ENCODE data around the gene WBP1.

WBP1 gene

GRCh38 chr2:74486141-74486540 is 27.9 kb downstream of the WBP1 start:
- DNase-seq, result no peak
- no peak for TF ChIP-seq CTCF (IDR thresholded peaks at IDR 0.05)
- H3K4me3 Mint-ChIP-seq, result no peak overlapping the region

GRCh38 chr2:74488643-74489481 is 30.6 kb downstream of the WBP1 start:
- Mint-ChIP-seq H3K36me3 (ENCODE audit: low read depth) (peaks cover 54% of the 10 kb centered on the region), H3K4me1 (no peaks in the 10 kb centered on the region), H3K9me3 (no peaks in the 10 kb centered on the region), H3K27me3 (ENCODE audit: low read depth, poor library complexity) (no peaks in the 10 kb centered on the region), H3K27ac (no peak overlapping the region), H3K4me3 (no peak overlapping the region)
- DNase-seq, result no peak
- TF ChIP-seq CTCF (IDR thresholded peaks at IDR 0.05), result no peak

More at GRCh38 chr2:74486141-74486540, 27.9 kb downstream of the WBP1 start:
- peaks cover 16% of the 10 kb centered on the region for H3K4me1 Mint-ChIP-seq
- no peaks in the 10 kb centered on the region for H3K9me3 Mint-ChIP-seq
- no peak overlapping the region for H3K27ac Mint-ChIP-seq
- H3K27me3 Mint-ChIP-seq (ENCODE audit: low read depth, poor library complexity), result peaks cover 2% of the 10 kb centered on the region
- H3K36me3 Mint-ChIP-seq (ENCODE audit: low read depth), result peaks cover 35% of the 10 kb centered on the region

GRCh38 chr2:74489906-74490305 is 31.7 kb downstream of the WBP1 start:
- peaks cover 6% of the 10 kb centered on the region for H3K27me3 Mint-ChIP-seq (ENCODE audit: low read depth, poor library complexity)
- peaks cover 60% of the 10 kb centered on the region for H3K36me3 Mint-ChIP-seq (ENCODE audit: low read depth)
- no peak for TF ChIP-seq CTCF (IDR thresholded peaks at IDR 0.05)
- no peaks in the 10 kb centered on the region for H3K4me1 Mint-ChIP-seq
- no peak overlapping the region for H3K4me3 Mint-ChIP-seq
- DNase-seq, result no peak
- H3K9me3 Mint-ChIP-seq, result no peaks in the 10 kb centered on the region
- H3K27ac Mint-ChIP-seq, result no peak overlapping the region

- Mint-ChIP-seq H3K9me3 (no peaks in the 10 kb centered on the region), H3K27ac (no peak overlapping the region), H3K4me1 (no peaks in the 10 kb centered on the region), H3K27me3 (ENCODE audit: low read depth, poor library complexity) (peaks cover 26% of the 10 kb centered on the region), H3K4me3 (no peak overlapping the region), H3K36me3 (ENCODE audit: low read depth) (peaks cover 54% of the 10 kb centered on the region)
- no peak for TF ChIP-seq CTCF (IDR thresholded peaks at IDR 0.05)
- DNase-seq, result no peak
These were observed 33.7 kb downstream of the WBP1 start for GRCh38 chr2:74491648-74492544.

DNA sequence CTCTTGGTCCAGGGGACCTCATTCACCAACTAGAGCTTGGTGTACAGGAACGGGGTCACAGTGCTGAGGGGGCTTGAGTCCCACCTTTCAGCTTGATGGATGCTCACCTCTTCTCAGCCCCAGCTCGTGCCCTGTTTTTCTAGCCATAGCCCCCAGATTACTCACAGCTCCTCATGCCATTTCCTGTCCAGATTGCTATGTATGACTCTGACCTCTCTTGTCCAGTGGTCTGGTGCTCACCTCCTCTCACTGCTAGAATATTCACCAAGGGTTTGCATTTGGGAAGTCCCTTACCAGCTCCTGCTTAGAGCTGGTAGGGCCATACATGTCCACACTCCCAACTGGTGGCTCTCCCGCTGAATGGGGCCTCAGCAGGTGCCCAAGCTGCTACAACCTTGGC is 35.3 kb downstream of the WBP1 start:
- Mint-ChIP-seq H3K27ac (no peak overlapping the region), H3K4me3 (no peak overlapping the region), H3K9me3 (no peaks in the 10 kb centered on the region), H3K4me1 (peaks cover 13% of the 10 kb centered on the region), H3K36me3 (ENCODE audit: low read depth) (peaks cover 53% of the 10 kb centered on the region), H3K27me3 (ENCODE audit: low read depth, poor library complexity) (peaks cover 42% of the 10 kb centered on the region)
- TF ChIP-seq CTCF (IDR thresholded peaks at IDR 0.05), result no peak
- DNase-seq, result no peak

Data from nephron progenitor cell (in vitro differentiated cells).